Endothelial cell (in vitro differentiated cells): ENCODE measurements around the gene GTF2IRD2. TPM values are rescaled to one million over a fixed set of nuclear protein-coding genes. Genes with fewer than 3 reads are reported as not detected.
"Not testable (repeated sequence)": the region's sequence is repeated elsewhere in the genome, so short reads cannot be mapped to it uniquely, and the experiment has no call there.

ENCODE experiments used
- DNase-seq: peaks from one replicate; pipeline ENCODE4 v3.0.0; 2021; ENCODE audit warnings: low spot score
- H3K27ac Mint-ChIP-seq: one replicate; pipeline ENCODE4 v1.8.0; 2021; ENCODE audit warnings: mixed read lengths, inconsistent platforms; ENCODE audit not compliant: unreplicated experiment
- H3K27me3 Mint-ChIP-seq: one replicate; pipeline ENCODE4 v1.8.0; 2021; ENCODE audit warnings: mild to moderate bottlenecking, moderate library complexity, mixed read lengths, inconsistent platforms; ENCODE audit not compliant: unreplicated experiment
- H3K36me3 Mint-ChIP-seq: one replicate; pipeline ENCODE4 v1.8.0; 2021; ENCODE audit warnings: mild to moderate bottlenecking, low read depth, mixed read lengths, inconsistent platforms; ENCODE audit not compliant: unreplicated experiment
- H3K4me1 Mint-ChIP-seq: one replicate; pipeline ENCODE4 v1.8.0; 2021; ENCODE audit warnings: mild to moderate bottlenecking, mixed read lengths, inconsistent platforms; ENCODE audit not compliant: unreplicated experiment
- H3K4me3 Mint-ChIP-seq: one replicate; pipeline ENCODE4 v1.8.0; 2021; ENCODE audit warnings: mild to moderate bottlenecking, mixed read lengths, inconsistent platforms; ENCODE audit not compliant: unreplicated experiment
- H3K9me3 Mint-ChIP-seq: one replicate; pipeline ENCODE4 v1.8.0; 2021; ENCODE audit warnings: mixed read lengths, inconsistent platforms; ENCODE audit not compliant: unreplicated experiment
- total RNA-seq: library from RNA; stranded (reverse); fragmentation: NEBNext Ultra II Directional; extraction: Animal tissue kit (Norgen Biotek cat#: 25700); gene quantifications from one replicate; pipeline ENCODE4 v1.2.1, GENCODE V29; 2021; ENCODE audit not compliant: unreplicated experiment

Gene GTF2IRD2
- total RNA-seq, 1 donor from 2014 or later: 3.9 TPM

DNA sequence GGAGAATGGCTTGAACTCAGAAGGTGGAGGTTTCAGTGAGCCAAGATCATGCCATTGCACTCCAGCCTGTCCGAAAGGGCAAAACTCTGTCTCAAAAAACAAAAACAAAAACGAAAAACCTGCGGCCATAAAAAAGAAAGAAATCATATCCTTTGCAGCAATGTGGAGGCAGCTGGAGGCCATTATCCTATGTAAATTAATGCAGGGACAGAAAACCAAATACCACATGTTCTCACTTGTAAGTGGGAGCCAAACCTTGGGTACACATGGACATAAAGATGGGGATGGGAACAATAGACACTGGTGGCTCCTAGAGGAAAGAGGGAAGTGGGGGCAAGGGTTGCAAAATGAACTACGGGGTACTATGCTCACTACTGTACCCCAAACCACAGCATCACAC is 21.0 kb downstream of the GTF2IRD2 start:
- not testable (repeated sequence) for H3K9me3 Mint-ChIP-seq, DNase-seq, H3K4me1 Mint-ChIP-seq, H3K27me3 Mint-ChIP-seq, H3K27ac Mint-ChIP-seq, H3K4me3 Mint-ChIP-seq, H3K36me3 Mint-ChIP-seq

DNA sequence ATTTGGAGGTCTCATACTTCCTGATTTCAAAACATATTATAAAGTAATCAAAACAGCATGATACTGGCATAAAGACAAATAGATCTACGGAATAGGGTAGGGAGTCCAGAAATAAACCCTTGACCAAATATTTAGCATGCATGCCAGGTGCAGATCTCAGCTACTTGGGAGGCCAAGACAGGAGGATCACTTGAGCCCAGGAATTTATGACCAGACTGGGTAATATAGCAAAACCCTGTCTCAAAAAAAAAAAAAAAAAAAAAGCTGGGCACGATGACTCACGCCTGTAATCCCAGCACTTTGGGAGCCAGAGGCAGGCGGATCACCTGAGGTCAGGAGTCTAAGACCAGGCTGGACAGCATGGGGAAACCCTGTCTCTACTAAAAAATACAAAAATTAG is 21.4 kb downstream of the GTF2IRD2 start:
- H3K4me1 Mint-ChIP-seq, DNase-seq, H3K9me3 Mint-ChIP-seq, H3K36me3 Mint-ChIP-seq, H3K27ac Mint-ChIP-seq, H3K27me3 Mint-ChIP-seq, H3K4me3 Mint-ChIP-seq: not testable (repeated sequence)

DNA sequence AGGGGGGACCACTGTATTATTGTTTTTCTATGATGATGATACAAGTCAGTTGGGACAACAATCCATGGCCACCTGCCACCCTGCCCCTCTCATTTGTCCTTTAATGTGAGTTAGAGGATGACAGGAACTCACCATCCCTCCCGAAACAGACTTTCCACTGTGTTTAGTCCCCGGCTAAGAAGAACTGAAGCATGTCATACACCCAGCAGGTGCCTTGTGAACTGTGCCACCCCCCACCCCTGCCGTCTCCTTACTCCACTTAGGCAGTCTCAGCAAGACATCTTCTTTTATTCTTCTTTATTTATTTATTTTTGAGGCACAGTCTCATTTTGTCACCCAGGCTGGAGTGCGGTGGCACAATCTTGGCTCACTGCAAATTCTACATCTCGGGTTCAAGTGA is 30.1 kb downstream of the GTF2IRD2 start:
- DNase-seq, H3K4me3 Mint-ChIP-seq, H3K27me3 Mint-ChIP-seq, H3K36me3 Mint-ChIP-seq, H3K4me1 Mint-ChIP-seq, H3K27ac Mint-ChIP-seq, H3K9me3 Mint-ChIP-seq: not testable (repeated sequence)

DNA sequence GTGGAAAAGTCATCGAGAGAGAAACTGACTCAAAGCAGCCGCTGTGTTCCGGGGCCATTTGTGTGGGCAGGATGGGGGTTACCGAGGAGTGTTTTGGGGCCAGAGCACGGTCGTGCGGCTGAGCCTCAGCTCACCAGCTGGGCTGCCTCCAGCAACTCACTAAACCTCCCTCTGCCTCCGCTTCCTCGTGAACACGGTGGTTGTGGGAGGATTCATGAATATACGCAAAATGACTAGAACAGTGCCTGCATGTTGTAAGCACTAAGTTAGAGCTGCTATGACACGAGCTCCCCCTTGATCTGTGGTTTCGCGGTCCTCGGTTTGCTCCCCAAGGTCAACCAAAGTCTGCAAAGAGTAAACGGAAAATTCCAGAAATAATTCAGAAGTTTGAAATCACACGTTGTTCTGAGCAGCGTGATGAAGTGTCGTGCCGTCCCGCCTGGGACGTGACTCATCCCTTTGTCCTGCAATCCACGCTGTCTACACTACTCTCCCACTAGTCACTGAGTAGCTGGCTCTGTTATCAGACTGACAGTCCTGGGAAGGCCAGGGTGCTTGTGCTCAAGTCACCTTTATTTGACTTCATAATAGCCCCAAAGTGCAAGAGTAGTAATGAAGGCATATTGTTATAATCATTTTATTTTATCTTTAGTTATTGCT is 31.1 kb downstream of the GTF2IRD2 start:
- H3K36me3 Mint-ChIP-seq, H3K4me1 Mint-ChIP-seq, H3K27ac Mint-ChIP-seq, DNase-seq, H3K9me3 Mint-ChIP-seq, H3K4me3 Mint-ChIP-seq, H3K27me3 Mint-ChIP-seq: not testable (repeated sequence)

DNA sequence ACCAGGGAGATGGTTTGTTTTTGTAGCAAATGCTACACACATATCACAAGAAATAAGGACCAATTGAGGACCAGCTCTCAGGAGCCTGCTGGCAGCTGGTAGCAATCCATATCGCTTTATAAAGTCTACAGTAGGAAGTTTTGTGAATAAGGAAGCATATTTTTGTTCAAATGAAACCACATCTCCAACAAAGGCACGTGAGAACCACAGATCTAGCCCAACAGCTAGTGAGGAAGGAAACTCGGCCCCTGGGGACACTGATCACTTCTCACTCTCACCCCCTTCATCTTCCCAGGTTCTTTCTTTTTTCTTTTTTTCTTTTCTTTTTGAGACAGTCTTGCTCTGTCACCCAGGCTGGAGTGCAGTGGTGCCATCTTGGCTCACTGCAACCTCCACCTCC is 35.5 kb downstream of the GTF2IRD2 start:
- DNase-seq, H3K9me3 Mint-ChIP-seq: not testable (repeated sequence)

DNA sequence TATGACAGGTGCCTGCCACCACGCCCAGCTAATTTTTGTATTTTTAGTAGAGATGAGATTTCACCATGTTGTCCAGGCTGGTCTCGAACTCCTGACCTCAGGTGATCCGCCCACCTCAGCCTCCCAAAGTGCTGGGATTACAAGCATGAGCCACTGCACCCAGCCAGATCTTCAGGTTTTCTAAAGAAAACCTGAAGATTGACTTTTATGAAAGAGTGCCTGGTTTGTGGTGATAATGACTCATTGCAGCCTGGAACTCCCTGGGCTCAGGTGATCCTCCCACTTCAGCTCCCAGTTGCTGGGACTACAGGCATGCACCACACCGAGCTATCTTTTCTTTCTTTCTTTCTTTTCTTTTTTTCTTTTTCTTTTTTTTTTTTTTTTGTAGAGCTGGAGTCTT is 52.8 kb downstream of the GTF2IRD2 start:
- not testable (repeated sequence) for H3K4me3 Mint-ChIP-seq, H3K27me3 Mint-ChIP-seq, DNase-seq, H3K4me1 Mint-ChIP-seq, H3K27ac Mint-ChIP-seq, H3K9me3 Mint-ChIP-seq, H3K36me3 Mint-ChIP-seq

More for the DNA sequence above, 35.5 kb downstream of the GTF2IRD2 start:
- H3K27ac Mint-ChIP-seq, H3K36me3 Mint-ChIP-seq, H3K4me1 Mint-ChIP-seq, H3K27me3 Mint-ChIP-seq, H3K4me3 Mint-ChIP-seq: not testable (repeated sequence)

DNA sequence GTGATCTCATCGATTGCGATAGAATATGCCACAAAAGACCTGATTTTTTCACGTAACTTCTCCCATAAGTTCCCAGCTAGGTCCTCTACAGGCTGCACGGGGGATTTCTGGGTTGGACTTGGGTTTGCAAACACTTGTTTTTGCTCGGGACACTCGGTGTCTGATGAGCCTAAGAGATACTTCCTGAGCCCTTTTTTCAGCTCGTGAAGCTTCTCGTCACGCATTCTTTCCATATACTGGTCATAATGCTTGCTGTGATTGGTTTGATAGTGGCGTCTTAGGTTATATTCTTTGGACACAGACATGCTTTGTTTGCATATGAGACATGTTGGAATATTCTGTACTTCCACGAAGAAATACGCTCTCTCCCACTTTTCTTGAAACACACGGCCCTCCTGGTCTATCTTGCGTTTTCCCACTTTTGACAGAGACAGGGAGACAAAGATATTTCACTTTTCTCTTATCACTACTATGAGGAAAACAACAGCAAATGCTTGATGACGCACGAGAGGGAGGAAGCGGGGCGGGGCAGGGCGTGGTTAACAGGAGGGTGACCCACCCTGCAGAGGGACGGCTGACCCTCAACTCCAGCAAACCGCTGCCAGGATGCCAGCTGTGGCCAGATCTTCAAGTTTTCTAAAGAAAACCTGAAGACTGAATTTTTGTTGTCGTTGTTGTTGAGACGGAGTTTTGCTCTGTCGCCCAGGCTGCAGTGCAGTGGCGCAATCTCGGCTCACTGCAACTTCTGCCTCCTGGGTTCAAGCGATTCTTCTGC is 53.4 kb downstream of the GTF2IRD2 start:
- H3K4me3 Mint-ChIP-seq, H3K4me1 Mint-ChIP-seq, DNase-seq, H3K27me3 Mint-ChIP-seq, H3K9me3 Mint-ChIP-seq, H3K27ac Mint-ChIP-seq, H3K36me3 Mint-ChIP-seq: not testable (repeated sequence)

DNA sequence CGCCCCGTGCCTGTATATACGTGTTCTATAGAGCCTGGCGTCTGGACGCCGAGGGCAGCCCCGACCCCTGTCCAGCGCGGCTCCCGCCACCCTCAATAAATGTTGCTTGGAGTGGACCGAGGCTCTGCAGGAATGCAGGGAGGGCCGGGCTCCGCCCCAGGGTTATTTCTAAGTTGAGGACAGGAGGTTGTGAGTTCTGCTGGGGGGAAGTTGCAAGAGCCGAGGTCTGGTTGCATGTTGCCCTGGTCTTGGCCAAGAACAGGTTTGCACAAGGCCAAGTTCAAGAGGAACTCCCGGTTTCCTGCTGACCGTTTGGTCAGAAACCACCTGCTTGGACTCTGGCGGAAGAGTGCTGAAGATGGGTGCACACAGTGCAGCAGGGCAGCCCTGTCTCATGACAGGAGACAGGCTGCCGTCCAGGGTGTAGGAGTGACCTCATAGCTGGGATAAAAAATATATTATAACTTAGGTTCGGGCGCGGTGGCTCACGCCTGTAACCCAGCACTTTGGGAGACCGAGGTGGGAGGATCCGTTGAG is 62.1 kb downstream of the GTF2IRD2 start:
- not testable (repeated sequence) for H3K36me3 Mint-ChIP-seq, H3K27me3 Mint-ChIP-seq, DNase-seq, H3K27ac Mint-ChIP-seq, H3K4me3 Mint-ChIP-seq, H3K9me3 Mint-ChIP-seq, H3K4me1 Mint-ChIP-seq

DNA sequence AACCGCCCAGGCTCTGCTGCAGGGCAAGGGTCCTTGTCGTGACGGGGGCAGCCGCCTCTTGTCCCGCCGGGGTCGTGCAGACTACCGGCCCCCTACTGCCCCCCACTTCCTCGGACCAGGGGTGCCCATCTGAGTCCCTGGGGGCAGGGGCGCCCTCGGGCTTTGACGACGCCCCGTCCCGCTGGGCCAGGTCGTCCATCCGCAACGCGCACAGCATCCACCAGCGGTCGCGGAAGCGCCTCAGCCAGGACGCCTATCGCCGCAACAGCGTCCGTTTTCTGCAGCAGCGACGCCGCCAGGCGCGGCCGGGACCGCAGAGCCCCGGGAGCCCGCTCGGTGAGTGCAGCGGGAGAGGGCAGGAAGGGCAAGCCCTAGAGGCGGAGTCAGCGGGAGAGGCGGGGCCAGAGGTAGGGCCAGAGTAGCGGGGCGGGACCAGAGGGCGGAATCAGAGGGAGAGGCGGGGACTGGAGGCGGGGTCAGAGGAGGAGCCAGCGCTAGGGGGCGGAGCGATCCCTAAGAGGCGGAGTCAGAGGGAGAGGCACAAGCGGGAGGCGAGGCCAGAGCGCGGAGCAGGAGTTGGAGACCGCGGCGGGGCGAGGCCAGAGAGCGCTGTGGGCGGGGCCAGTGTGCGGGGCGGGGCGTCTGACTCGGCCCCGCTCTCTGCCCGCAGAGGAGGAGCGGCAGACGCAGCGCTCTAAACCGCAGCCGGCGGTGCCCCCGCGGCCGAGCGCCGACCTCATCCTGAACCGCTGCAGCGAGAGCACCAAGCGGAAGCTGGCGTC is 62.8 kb downstream of the GTF2IRD2 start:
- not testable (repeated sequence) for H3K4me3 Mint-ChIP-seq, H3K4me1 Mint-ChIP-seq, H3K36me3 Mint-ChIP-seq, H3K9me3 Mint-ChIP-seq, H3K27me3 Mint-ChIP-seq, H3K27ac Mint-ChIP-seq
- DNase-seq: peak; percentile 93

DNA sequence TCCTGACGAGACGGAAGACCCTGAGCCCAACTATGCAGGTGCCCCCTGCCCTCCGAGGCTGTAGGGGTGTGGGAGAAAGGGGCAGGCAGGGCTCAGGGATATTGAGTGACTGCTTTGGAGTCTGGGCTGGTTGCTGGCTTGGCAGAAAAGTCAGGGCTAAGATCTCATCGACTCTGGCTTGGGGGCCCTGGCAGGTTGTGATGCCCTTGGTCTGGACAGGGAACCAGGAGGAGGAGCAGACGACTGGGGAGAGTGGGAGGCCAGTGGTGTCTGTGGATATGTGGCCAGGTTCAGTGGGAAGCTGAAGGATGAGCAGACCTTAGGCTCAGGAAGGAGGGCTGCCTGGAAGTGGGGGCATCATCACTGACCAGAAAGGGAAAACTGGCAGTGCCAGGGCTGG is 67.8 kb downstream of the GTF2IRD2 start:
- not testable (repeated sequence) for H3K27ac Mint-ChIP-seq, H3K9me3 Mint-ChIP-seq, DNase-seq, H3K36me3 Mint-ChIP-seq, H3K4me3 Mint-ChIP-seq, H3K27me3 Mint-ChIP-seq, H3K4me1 Mint-ChIP-seq

DNA sequence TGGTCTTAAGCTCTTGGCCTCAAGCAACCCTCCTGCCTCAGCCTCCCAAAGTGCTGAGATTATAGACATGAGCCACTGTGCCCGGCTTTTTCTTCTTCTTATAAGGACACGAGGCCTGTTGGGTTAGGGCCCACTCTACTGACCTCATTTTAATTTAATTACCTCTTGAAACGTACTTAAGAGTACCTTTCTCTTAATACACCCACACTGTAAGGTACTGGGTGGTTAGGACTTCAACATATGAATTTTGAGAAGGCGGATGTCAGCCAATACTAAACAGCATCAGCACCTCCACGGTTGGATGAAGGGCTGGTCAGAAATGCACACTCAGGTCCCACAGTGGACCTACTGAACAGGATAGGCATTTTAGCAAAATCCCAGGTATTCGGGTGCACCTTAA is 69.7 kb downstream of the GTF2IRD2 start:
- not testable (repeated sequence) for H3K27ac Mint-ChIP-seq, H3K27me3 Mint-ChIP-seq, H3K4me3 Mint-ChIP-seq, H3K4me1 Mint-ChIP-seq, H3K36me3 Mint-ChIP-seq, DNase-seq, H3K9me3 Mint-ChIP-seq

DNA sequence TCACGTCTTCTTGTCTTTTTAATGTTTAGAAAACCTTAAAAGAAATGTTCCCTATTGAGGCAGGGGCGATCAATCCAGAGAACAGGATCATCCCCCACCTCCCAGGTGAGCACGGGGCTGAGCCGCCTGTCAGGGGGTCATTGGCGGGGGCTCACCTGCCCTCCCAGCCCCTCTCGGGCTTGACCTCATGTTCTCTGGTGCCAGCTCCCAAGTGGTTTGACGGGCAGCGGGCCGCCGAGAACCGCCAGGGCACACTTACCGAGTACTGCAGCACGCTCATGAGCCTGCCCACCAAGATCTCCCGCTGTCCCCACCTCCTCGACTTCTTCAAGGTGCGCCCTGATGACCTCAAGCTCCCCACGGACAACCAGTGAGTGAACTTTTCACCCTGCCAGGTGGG is 72.4 kb downstream of the GTF2IRD2 start:
- DNase-seq, H3K4me1 Mint-ChIP-seq, H3K9me3 Mint-ChIP-seq, H3K36me3 Mint-ChIP-seq, H3K4me3 Mint-ChIP-seq, H3K27ac Mint-ChIP-seq, H3K27me3 Mint-ChIP-seq: not testable (repeated sequence)
